ENCODE data around the gene TCOF1. TPM values are rescaled to one million over a fixed set of nuclear protein-coding genes. Genes with fewer than 3 reads are reported as not detected.

The TCOF1 gene
- total RNA-seq, 2 experiments from 2014 or later: 138 to 140 TPM

- H3K9me3 Mint-ChIP-seq: no peaks in the 10 kb centered on the region
- peaks cover 13% of the 10 kb centered on the region for H3K4me1 Mint-ChIP-seq
- no peak overlapping the region for H3K27ac Mint-ChIP-seq
Observed at GRCh38 chr5:150352244-150353031, 5.1 kb upstream of the TCOF1 start.

DNA sequence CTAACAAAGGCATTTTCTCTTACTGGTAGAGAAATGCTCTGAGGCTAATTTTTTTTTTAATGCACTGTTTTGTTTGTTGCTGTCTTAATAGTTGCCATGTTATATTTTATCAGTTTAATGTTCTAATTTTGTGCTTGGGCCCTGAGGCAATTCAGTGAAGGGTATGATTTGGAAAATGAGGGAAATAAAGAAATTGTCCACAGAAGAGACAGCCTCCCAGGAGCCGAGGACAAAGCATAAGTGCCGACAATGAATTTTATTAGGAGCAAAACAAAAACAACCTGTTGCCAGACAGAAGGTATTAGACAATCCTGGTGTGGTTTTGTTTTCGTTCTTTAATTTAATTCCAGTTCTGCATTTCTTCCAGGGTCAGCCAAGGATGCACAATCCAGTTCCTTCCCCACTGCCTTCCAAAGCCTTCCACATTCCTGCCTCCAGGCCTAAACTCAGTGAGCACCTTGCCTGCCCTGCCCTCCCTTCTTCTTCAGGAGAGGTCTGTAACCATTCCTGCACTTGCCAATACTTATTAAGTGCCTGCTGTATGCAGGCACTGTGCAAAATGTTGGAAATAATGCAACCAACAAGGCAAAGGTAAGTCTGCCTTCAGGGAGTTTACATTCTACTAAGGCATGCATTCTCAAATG is 4.3 kb upstream of the TCOF1 start:
- Mint-ChIP-seq H3K4me1 (peaks cover 13% of the 10 kb centered on the region), H3K4me3 (no peak overlapping the region), H3K27me3 (peaks cover 4% of the 10 kb centered on the region), H3K36me3 (no peaks in the 10 kb centered on the region), H3K27ac (no peak overlapping the region), H3K9me3 (no peaks in the 10 kb centered on the region)
- no peak for DNase-seq

More at GRCh38 chr5:150352244-150353031, 5.1 kb upstream of the TCOF1 start:
- Mint-ChIP-seq H3K36me3 (no peaks in the 10 kb centered on the region), H3K27me3 (peaks cover 4% of the 10 kb centered on the region), H3K4me3 (no peak overlapping the region)
- no peak for DNase-seq

DNA sequence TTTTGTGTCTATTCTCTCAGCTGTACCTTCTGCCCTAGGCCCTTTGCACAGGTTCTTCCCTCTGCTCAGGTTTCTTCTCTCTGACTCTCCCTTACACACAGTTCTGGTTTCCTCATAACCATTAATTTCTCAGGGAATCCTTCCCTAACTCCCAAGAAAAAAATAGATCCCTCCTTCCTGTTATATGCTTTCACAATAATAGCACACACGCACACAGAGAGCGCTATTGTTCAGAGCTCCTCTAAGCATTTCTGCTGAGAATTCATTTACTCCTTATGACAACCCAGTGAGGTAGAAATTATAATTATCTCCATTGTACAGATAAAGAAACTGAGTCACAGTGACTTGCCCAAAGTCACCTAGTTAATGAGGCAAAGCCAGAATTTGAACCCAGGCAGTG is 1.7 kb upstream of the TCOF1 start:
- DNase-seq: no peak
- Mint-ChIP-seq H3K4me3 (no peak overlapping the region), H3K36me3 (peaks cover 16% of the 10 kb centered on the region), H3K27me3 (peaks cover 4% of the 10 kb centered on the region), H3K27ac (no peak overlapping the region), H3K9me3 (no peaks in the 10 kb centered on the region), H3K4me1 (peaks cover 26% of the 10 kb centered on the region)

- peaks cover 20% of the 10 kb centered on the region for H3K36me3 Mint-ChIP-seq
- H3K4me1 Mint-ChIP-seq: peaks cover 23% of the 10 kb centered on the region
- H3K27ac Mint-ChIP-seq: peak overlapping the region; percentile 84
Observed at GRCh38 chr5:150356575-150357294, 762 bp upstream of the TCOF1 start.

GRCh38 chr5:150358261-150359095 is 981 bp downstream of the TCOF1 start:
- H3K4me3 Mint-ChIP-seq: peak overlapping the region; percentile 87
- no peaks in the 10 kb centered on the region for H3K9me3 Mint-ChIP-seq
- H3K27ac Mint-ChIP-seq: peak overlapping the region; percentile 90
- peaks cover 33% of the 10 kb centered on the region for H3K4me1 Mint-ChIP-seq
- peaks cover 27% of the 10 kb centered on the region for H3K36me3 Mint-ChIP-seq
- no peak for DNase-seq
- H3K27me3 Mint-ChIP-seq: peaks cover 4% of the 10 kb centered on the region

More at GRCh38 chr5:150356575-150357294, 762 bp upstream of the TCOF1 start:
- Mint-ChIP-seq H3K4me3 (peak overlapping the region; percentile 87), H3K9me3 (no peaks in the 10 kb centered on the region), H3K27me3 (peaks cover 4% of the 10 kb centered on the region)
- DNase-seq: no peak

GRCh38 chr5:150361301-150361700 is 3.8 kb downstream of the TCOF1 start:
- DNase-seq: no peak
- no peak overlapping the region for H3K4me3 Mint-ChIP-seq
- peaks cover 33% of the 10 kb centered on the region for H3K4me1 Mint-ChIP-seq
- no peaks in the 10 kb centered on the region for H3K9me3 Mint-ChIP-seq
- peaks cover 31% of the 10 kb centered on the region for H3K36me3 Mint-ChIP-seq
- no peak overlapping the region for H3K27ac Mint-ChIP-seq
- no peaks in the 10 kb centered on the region for H3K27me3 Mint-ChIP-seq

DNA sequence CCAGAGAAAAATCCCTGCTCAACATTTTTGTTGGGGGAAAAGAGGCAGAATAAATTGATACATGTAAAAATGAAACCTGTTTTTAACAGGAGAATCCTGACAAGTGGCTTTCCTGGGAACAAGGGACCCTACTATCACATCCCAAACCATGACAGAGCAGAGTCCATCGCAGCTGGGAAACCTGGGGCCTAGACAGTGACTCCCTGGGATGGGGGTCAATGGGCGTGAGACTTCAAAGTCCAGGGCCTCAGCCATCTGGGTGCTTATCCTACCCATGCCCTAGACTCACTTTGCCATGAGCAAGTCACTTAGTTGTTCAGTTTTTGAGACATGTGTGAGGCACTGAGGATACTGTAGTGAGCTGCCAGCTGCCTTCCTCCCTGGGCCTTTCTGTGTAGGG is 5.7 kb downstream of the TCOF1 start:
- peaks cover 34% of the 10 kb centered on the region for H3K36me3 Mint-ChIP-seq

GRCh38 chr5:150364004-150364403 is 6.5 kb downstream of the TCOF1 start:
- Mint-ChIP-seq H3K36me3 (peaks cover 29% of the 10 kb centered on the region), H3K27ac (no peak overlapping the region)
- DNase-seq: no peak

More for the DNA sequence above, 5.7 kb downstream of the TCOF1 start:
- Mint-ChIP-seq H3K4me1 (peaks cover 27% of the 10 kb centered on the region), H3K27ac (peak overlapping the region; percentile 46), H3K4me3 (no peak overlapping the region), H3K27me3 (no peaks in the 10 kb centered on the region), H3K9me3 (no peaks in the 10 kb centered on the region)
- DNase-seq: no peak

GRCh38 chr5:150368526-150368925 is 11.0 kb downstream of the TCOF1 start:
- no peaks in the 10 kb centered on the region for H3K9me3 Mint-ChIP-seq
- H3K4me3 Mint-ChIP-seq: no peak overlapping the region
- no peaks in the 10 kb centered on the region for H3K27me3 Mint-ChIP-seq
- peaks cover 25% of the 10 kb centered on the region for H3K36me3 Mint-ChIP-seq
- no peak for DNase-seq
- H3K27ac Mint-ChIP-seq: no peak overlapping the region
- no peaks in the 10 kb centered on the region for H3K4me1 Mint-ChIP-seq

More at GRCh38 chr5:150364004-150364403, 6.5 kb downstream of the TCOF1 start:
- H3K27me3 Mint-ChIP-seq: no peaks in the 10 kb centered on the region
- peaks cover 23% of the 10 kb centered on the region for H3K4me1 Mint-ChIP-seq
- H3K4me3 Mint-ChIP-seq: no peak overlapping the region
- H3K9me3 Mint-ChIP-seq: no peaks in the 10 kb centered on the region

DNA sequence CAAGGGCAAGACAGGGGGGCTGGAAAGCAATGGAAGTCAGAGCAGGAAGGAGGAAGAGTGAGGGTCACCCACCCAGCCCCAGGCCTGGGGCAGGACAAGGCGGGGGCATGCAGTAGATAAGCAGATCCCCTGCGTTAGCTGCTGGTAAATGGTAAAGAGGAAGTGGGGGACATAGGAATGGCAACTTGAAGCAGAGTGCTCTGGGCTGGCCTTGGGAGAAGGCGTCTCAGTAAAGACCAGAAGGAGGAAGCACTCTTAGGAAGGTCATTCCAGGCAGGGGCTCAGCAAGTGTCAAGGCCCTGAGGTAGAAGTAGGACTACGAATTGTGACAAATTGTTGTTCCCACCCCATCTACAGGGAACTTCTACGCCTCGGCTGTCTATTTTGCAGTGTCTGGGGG is 15.1 kb downstream of the TCOF1 start:
- Mint-ChIP-seq H3K4me1 (no peaks in the 10 kb centered on the region), H3K36me3 (peaks cover 28% of the 10 kb centered on the region), H3K27me3 (no peaks in the 10 kb centered on the region), H3K9me3 (no peaks in the 10 kb centered on the region), H3K4me3 (no peak overlapping the region), H3K27ac (no peak overlapping the region)
- DNase-seq: no peak

GRCh38 chr5:150374651-150375050 is 17.2 kb downstream of the TCOF1 start:
- Mint-ChIP-seq H3K27me3 (no peaks in the 10 kb centered on the region), H3K36me3 (peaks cover 19% of the 10 kb centered on the region), H3K4me3 (no peak overlapping the region), H3K27ac (no peak overlapping the region), H3K4me1 (no peaks in the 10 kb centered on the region), H3K9me3 (no peaks in the 10 kb centered on the region)
- DNase-seq: no peak

- H3K36me3 Mint-ChIP-seq: peaks cover 10% of the 10 kb centered on the region
Observed at GRCh38 chr5:150376799-150377771, 19.6 kb downstream of the TCOF1 start.

DNA sequence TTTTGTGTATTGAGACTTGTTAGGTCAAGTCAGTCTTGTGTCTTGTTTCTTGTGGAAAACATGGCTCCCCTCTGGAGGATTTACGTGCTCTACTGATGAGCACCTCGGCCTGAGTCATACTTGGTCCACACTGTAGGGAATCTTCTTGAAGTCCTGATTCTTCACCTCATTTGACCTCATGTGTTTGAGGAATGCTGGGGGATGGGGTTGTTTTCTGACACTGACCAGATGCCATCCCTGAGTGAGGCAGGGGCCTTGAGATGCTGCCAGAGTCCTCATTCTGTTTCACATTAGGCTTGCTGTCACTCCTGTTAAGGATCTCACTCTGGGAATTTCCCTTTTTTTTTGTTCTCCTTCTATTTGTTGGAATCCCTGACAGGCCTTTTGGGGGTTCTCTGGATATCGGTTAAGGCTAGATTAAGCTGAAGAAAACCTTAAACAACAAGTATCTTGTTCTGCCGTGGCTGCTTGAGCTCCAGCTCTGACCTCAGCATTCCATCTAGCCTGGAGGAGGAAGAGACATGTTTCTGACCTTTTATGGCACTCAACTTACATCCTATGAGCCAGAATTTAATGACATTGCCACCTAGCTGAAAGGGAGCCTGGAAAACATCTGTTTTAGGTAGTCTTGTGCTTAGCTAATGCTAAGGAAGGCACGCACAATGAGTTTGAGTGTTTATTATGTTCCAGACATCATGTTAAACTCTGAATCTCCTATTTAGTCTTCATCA is 20.6 kb downstream of the TCOF1 start:
- no peak for DNase-seq
- Mint-ChIP-seq H3K27ac (no peak overlapping the region), H3K9me3 (no peaks in the 10 kb centered on the region), H3K4me1 (no peaks in the 10 kb centered on the region), H3K36me3 (peaks cover 10% of the 10 kb centered on the region), H3K27me3 (no peaks in the 10 kb centered on the region), H3K4me3 (no peak overlapping the region)

More at GRCh38 chr5:150376799-150377771, 19.6 kb downstream of the TCOF1 start:
- H3K4me3 Mint-ChIP-seq: no peak overlapping the region
- peak overlapping the region; percentile 2 for H3K27ac Mint-ChIP-seq
- DNase-seq: no peak
- no peaks in the 10 kb centered on the region for H3K4me1 Mint-ChIP-seq
- H3K9me3 Mint-ChIP-seq: no peaks in the 10 kb centered on the region
- H3K27me3 Mint-ChIP-seq: no peaks in the 10 kb centered on the region
